ENCODE data around the gene WWTR1. TPM values are rescaled to one million over a fixed set of nuclear protein-coding genes. Genes with fewer than 3 reads are reported as not detected.

Gene WWTR1
- total RNA-seq, 1 experiment from 2014 or later, result 25.5 TPM

DNA sequence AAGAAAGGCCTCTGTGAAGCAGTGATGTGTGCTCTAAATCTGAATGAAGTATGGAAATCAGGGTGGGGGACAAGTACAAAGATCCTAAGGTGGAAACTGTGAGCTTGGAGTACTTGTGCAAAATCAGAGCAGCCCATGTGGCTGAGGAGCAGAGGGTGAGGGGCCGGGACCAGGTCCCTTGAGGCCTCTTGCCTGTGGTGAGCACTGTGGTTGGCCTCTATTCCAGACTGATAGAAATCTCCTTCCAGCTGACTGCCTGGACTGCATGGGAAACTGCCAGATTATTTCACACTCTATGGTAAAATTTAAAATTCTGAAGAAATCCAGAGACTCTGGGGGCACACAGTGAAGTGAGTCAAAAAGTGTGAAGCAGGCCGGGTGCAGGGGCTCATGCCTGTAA lies 101.9 kb downstream of the WWTR1 start:
- CTCF ChIA-PET, result interaction anchor here (1.0 kb wide), 1 partner anchor 13 kb away, joined by 4 read pairs; no protein-coding TSS in a partner anchor
- Mint-ChIP-seq H3K9me3 (no peaks in the 10 kb centered on the region), H3K4me1 (peaks cover 36% of the 10 kb centered on the region), H3K27ac (peak overlapping the region; percentile 54), H3K27me3 (ENCODE audit: low read depth) (no peaks in the 10 kb centered on the region), H3K36me3 (no peaks in the 10 kb centered on the region), H3K4me3 (no peak overlapping the region)
- POLR2A ChIA-PET, result no interaction called here
- DNase-seq (ENCODE audit: low spot score), result no peak
- TF ChIP-seq, protein P1, sequence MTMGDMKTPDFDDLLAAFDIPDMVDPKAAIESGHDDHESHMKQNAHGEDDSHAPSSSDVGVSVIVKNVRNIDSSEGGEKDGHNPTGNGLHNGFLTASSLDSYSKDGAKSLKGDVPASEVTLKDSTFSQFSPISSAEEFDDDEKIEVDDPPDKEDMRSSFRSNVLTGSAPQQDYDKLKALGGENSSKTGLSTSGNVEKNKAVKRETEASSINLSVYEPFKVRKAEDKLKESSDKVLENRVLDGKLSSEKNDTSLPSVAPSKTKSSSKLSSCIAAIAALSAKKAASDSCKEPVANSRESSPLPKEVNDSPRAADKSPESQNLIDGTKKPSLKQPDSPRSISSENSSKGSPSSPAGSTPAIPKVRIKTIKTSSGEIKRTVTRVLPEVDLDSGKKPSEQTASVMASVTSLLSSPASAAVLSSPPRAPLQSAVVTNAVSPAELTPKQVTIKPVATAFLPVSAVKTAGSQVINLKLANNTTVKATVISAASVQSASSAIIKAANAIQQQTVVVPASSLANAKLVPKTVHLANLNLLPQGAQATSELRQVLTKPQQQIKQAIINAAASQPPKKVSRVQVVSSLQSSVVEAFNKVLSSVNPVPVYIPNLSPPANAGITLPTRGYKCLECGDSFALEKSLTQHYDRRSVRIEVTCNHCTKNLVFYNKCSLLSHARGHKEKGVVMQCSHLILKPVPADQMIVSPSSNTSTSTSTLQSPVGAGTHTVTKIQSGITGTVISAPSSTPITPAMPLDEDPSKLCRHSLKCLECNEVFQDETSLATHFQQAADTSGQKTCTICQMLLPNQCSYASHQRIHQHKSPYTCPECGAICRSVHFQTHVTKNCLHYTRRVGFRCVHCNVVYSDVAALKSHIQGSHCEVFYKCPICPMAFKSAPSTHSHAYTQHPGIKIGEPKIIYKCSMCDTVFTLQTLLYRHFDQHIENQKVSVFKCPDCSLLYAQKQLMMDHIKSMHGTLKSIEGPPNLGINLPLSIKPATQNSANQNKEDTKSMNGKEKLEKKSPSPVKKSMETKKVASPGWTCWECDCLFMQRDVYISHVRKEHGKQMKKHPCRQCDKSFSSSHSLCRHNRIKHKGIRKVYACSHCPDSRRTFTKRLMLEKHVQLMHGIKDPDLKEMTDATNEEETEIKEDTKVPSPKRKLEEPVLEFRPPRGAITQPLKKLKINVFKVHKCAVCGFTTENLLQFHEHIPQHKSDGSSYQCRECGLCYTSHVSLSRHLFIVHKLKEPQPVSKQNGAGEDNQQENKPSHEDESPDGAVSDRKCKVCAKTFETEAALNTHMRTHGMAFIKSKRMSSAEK (CRISPR knock-in tag; IDR thresholded peaks at IDR 0.05; ENCODE audit: borderline replicate concordance), result no peak
- no peak for TF ChIP-seq ESRRA (CRISPR knock-in tag; IDR thresholded peaks at IDR 0.05; ENCODE audit: borderline replicate concordance)
- no peak for TF ChIP-seq FOXK1 (CRISPR knock-in tag; IDR thresholded peaks at IDR 0.05)
- peak; percentile 19; the same call in 1 of the 2 replicates for ATAC-seq

DNA sequence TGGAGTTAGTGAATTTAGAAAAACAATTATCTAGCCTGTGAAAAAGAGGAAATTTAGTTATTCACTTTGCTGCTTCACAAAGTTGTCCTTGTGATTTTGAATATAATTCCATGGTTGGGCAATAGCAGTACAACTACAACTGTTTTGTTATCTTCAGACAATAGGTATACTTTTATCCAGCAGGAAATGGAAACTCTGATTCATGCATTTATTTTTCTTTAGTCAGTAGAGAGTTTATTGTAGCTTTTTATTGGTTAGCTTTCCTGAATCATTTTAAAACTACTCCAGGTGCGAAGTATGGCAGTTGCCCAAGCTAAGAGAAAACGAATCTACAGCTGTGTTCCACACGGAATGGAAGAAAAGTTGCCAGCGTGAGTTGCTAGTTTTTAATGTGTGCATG lies 103.0 kb downstream of the WWTR1 start:
- Mint-ChIP-seq H3K9me3 (no peaks in the 10 kb centered on the region), H3K4me1 (peaks cover 27% of the 10 kb centered on the region), H3K27me3 (ENCODE audit: low read depth) (no peaks in the 10 kb centered on the region), H3K4me3 (no peak overlapping the region), H3K27ac (peak overlapping the region; percentile 12), H3K36me3 (no peaks in the 10 kb centered on the region)
- POLR2A ChIA-PET, result no interaction called here
- no peak for ATAC-seq
- TF ChIP-seq NFYB (CRISPR knock-in tag; conservative IDR thresholded peaks at IDR 0.05; ENCODE audit: low read depth) (no peak), GRHL2 (CRISPR knock-in tag; IDR thresholded peaks at IDR 0.05; ENCODE audit: insufficient replicate concordance, severe bottlenecking) (no peak), NR1H2 (CRISPR knock-in tag; IDR thresholded peaks at IDR 0.05) (no peak)
- TF ChIP-seq, protein P2, sequence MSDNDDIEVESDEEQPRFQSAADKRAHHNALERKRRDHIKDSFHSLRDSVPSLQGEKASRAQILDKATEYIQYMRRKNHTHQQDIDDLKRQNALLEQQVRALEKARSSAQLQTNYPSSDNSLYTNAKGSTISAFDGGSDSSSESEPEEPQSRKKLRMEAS (CRISPR knock-in tag; IDR thresholded peaks at IDR 0.05), result no peak
- no peak for DNase-seq (ENCODE audit: low spot score)
- CTCF ChIA-PET, result interaction anchor here (0.7 to 0.9 kb wide), 2 partner anchors 14 to 162 kb away, joined by 3 read pairs; no protein-coding TSS in a partner anchor

DNA sequence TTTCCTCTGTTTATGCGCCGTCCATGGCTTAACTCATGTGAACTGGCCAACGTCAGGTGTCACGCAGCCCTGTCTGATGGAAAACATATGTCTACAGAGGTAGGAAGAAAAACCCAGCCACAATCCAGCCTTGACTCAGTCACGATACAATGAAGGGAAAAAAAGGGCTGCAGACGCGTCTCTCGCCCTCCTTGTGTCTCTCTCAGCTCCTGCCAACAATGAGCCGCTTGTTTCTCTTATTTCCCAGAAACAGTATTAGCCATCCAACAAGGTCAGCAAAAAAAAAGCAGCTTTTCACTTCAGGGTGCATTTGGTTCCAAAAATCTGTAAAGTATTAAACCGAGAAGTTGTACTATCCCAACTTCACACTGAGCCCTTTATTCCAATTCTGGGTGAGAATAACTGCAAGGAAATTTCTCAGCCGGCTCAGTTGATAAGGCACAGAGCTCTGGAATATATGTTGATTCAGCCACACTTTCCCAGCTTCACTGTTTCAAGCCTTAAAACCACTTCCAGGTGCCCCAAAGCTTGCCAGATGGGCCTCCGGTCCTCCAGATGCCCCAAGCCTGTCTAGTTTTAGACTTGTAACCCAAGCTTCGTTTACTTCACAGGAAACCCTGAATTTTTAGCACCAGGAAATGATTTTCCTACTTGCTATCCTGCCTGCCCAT lies 103.9 kb downstream of the WWTR1 start:
- no peaks in the 10 kb centered on the region for H3K9me3 Mint-ChIP-seq
- H3K4me1 Mint-ChIP-seq, result peaks cover 29% of the 10 kb centered on the region
- no peak overlapping the region for H3K4me3 Mint-ChIP-seq
- H3K36me3 Mint-ChIP-seq, result no peaks in the 10 kb centered on the region
- DNase-seq (ENCODE audit: low spot score), result no peak
- TF ChIP-seq GRHL2 (CRISPR knock-in tag; IDR thresholded peaks at IDR 0.05; ENCODE audit: insufficient replicate concordance, severe bottlenecking) (no peak), SMAD4 (CRISPR knock-in tag; IDR thresholded peaks at IDR 0.05) (no peak)
- TF ChIP-seq, protein P3, sequence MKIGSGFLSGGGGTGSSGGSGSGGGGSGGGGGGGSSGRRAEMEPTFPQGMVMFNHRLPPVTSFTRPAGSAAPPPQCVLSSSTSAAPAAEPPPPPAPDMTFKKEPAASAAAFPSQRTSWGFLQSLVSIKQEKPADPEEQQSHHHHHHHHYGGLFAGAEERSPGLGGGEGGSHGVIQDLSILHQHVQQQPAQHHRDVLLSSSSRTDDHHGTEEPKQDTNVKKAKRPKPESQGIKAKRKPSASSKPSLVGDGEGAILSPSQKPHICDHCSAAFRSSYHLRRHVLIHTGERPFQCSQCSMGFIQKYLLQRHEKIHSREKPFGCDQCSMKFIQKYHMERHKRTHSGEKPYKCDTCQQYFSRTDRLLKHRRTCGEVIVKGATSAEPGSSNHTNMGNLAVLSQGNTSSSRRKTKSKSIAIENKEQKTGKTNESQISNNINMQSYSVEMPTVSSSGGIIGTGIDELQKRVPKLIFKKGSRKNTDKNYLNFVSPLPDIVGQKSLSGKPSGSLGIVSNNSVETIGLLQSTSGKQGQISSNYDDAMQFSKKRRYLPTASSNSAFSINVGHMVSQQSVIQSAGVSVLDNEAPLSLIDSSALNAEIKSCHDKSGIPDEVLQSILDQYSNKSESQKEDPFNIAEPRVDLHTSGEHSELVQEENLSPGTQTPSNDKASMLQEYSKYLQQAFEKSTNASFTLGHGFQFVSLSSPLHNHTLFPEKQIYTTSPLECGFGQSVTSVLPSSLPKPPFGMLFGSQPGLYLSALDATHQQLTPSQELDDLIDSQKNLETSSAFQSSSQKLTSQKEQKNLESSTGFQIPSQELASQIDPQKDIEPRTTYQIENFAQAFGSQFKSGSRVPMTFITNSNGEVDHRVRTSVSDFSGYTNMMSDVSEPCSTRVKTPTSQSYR (CRISPR knock-in tag; IDR thresholded peaks at IDR 0.05), result no peak
- TF ChIP-seq, protein P1 (CRISPR knock-in tag; IDR thresholded peaks at IDR 0.05; ENCODE audit: borderline replicate concordance), result no peak
- CTCF ChIA-PET, result interaction anchor here (0.9 to 1.0 kb wide), 3 partner anchors 15 to 254 kb away, joined by 3 to 7 read pairs (median 4); no protein-coding TSS in a partner anchor
- POLR2A ChIA-PET, result no interaction called here
- peak overlapping the region; percentile 45; the same call in 1 of the 2 replicates for H3K27ac Mint-ChIP-seq
- H3K27me3 Mint-ChIP-seq (ENCODE audit: low read depth), result no peaks in the 10 kb centered on the region
- no peak for ATAC-seq

All from WTC11 (cell line).